ENCODE results near the gene MAPT. TPM values are rescaled to one million over a fixed set of nuclear protein-coding genes. Genes with fewer than 3 reads are reported as not detected.

The MAPT gene
- total RNA-seq, 1 donor from 2014 or later, result 0.28 TPM

DNA sequence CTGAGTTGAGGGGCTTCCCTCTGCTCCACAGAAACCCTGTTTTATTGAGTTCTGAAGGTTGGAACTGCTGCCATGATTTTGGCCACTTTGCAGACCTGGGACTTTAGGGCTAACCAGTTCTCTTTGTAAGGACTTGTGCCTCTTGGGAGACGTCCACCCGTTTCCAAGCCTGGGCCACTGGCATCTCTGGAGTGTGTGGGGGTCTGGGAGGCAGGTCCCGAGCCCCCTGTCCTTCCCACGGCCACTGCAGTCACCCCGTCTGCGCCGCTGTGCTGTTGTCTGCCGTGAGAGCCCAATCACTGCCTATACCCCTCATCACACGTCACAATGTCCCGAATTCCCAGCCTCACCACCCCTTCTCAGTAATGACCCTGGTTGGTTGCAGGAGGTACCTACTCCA lies 130.7 kb downstream of the MAPT start:
- H3K4me1 Mint-ChIP-seq (ENCODE audit: unreplicated experiment), result peaks cover 12% of the 10 kb centered on the region
- TF ChIP-seq, protein P1, sequence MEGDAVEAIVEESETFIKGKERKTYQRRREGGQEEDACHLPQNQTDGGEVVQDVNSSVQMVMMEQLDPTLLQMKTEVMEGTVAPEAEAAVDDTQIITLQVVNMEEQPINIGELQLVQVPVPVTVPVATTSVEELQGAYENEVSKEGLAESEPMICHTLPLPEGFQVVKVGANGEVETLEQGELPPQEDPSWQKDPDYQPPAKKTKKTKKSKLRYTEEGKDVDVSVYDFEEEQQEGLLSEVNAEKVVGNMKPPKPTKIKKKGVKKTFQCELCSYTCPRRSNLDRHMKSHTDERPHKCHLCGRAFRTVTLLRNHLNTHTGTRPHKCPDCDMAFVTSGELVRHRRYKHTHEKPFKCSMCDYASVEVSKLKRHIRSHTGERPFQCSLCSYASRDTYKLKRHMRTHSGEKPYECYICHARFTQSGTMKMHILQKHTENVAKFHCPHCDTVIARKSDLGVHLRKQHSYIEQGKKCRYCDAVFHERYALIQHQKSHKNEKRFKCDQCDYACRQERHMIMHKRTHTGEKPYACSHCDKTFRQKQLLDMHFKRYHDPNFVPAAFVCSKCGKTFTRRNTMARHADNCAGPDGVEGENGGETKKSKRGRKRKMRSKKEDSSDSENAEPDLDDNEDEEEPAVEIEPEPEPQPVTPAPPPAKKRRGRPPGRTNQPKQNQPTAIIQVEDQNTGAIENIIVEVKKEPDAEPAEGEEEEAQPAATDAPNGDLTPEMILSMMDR (IDR thresholded peaks at IDR 0.05; ENCODE audit: unreplicated experiment), result no peak
- no peaks in the 10 kb centered on the region for H3K9me3 Mint-ChIP-seq (ENCODE audit: unreplicated experiment)
- DNase-seq (ENCODE audit: low spot score), result no peak
- peaks cover 2% of the 10 kb centered on the region for H3K27me3 Mint-ChIP-seq (ENCODE audit: unreplicated experiment)
- no peak overlapping the region for H3K27ac Mint-ChIP-seq (ENCODE audit: unreplicated experiment)
- no peak overlapping the region for H3K4me3 Mint-ChIP-seq (ENCODE audit: unreplicated experiment)
- H3K36me3 Mint-ChIP-seq (ENCODE audit: low read depth, unreplicated experiment), result peaks cover 19% of the 10 kb centered on the region

DNA sequence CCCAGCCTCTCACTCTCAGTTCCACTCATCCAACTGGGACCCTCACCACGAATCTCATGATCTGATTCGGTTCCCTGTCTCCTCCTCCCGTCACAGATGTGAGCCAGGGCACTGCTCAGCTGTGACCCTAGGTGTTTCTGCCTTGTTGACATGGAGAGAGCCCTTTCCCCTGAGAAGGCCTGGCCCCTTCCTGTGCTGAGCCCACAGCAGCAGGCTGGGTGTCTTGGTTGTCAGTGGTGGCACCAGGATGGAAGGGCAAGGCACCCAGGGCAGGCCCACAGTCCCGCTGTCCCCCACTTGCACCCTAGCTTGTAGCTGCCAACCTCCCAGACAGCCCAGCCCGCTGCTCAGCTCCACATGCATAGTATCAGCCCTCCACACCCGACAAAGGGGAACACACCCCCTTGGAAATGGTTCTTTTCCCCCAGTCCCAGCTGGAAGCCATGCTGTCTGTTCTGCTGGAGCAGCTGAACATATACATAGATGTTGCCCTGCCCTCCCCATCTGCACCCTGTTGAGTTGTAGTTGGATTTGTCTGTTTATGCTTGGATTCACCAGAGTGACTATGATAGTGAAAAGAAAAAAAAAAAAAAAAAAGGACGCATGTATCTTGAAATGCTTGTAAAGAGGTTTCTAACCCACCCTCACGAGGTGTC lies 131.3 kb downstream of the MAPT start:
- Mint-ChIP-seq H3K4me1 (ENCODE audit: unreplicated experiment) (peaks cover 18% of the 10 kb centered on the region), H3K27me3 (ENCODE audit: unreplicated experiment) (no peaks in the 10 kb centered on the region)
- TF ChIP-seq, protein P1 (IDR thresholded peaks at IDR 0.05; ENCODE audit: unreplicated experiment), result no peak

DNA sequence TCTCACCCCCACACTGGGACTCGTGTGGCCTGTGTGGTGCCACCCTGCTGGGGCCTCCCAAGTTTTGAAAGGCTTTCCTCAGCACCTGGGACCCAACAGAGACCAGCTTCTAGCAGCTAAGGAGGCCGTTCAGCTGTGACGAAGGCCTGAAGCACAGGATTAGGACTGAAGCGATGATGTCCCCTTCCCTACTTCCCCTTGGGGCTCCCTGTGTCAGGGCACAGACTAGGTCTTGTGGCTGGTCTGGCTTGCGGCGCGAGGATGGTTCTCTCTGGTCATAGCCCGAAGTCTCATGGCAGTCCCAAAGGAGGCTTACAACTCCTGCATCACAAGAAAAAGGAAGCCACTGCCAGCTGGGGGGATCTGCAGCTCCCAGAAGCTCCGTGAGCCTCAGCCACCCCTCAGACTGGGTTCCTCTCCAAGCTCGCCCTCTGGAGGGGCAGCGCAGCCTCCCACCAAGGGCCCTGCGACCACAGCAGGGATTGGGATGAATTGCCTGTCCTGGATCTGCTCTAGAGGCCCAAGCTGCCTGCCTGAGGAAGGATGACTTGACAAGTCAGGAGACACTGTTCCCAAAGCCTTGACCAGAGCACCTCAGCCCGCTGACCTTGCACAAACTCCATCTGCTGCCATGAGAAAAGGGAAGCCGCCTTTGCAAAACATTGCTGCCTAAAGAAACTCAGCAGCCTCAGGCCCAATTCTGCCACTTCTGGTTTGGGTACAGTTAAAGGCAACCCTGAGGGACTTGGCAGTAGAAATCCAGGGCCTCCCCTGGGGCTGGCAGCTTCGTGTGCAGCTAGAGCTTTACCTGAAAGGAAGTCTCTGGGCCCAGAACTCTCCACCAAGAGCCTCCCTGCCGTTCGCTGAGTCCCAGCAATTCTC lies 132.1 kb downstream of the MAPT start:
- H3K9me3 Mint-ChIP-seq (ENCODE audit: unreplicated experiment), result no peaks in the 10 kb centered on the region
- H3K4me1 Mint-ChIP-seq (ENCODE audit: unreplicated experiment), result peaks cover 19% of the 10 kb centered on the region
- H3K36me3 Mint-ChIP-seq (ENCODE audit: low read depth, unreplicated experiment), result peaks cover 32% of the 10 kb centered on the region
- H3K27me3 Mint-ChIP-seq (ENCODE audit: unreplicated experiment), result no peaks in the 10 kb centered on the region
- no peak overlapping the region for H3K4me3 Mint-ChIP-seq (ENCODE audit: unreplicated experiment)
- DNase-seq (ENCODE audit: low spot score), result no peak
- no peak overlapping the region for H3K27ac Mint-ChIP-seq (ENCODE audit: unreplicated experiment)
- TF ChIP-seq, protein P1 (IDR thresholded peaks at IDR 0.05; ENCODE audit: unreplicated experiment), result no peak

More for the DNA sequence above, 131.3 kb downstream of the MAPT start:
- Mint-ChIP-seq H3K4me3 (ENCODE audit: unreplicated experiment) (peak overlapping the region; percentile 31), H3K9me3 (ENCODE audit: unreplicated experiment) (no peaks in the 10 kb centered on the region), H3K36me3 (ENCODE audit: low read depth, unreplicated experiment) (peaks cover 24% of the 10 kb centered on the region), H3K27ac (ENCODE audit: unreplicated experiment) (peak overlapping the region; percentile 77)
- DNase-seq (ENCODE audit: low spot score), result no peak

DNA sequence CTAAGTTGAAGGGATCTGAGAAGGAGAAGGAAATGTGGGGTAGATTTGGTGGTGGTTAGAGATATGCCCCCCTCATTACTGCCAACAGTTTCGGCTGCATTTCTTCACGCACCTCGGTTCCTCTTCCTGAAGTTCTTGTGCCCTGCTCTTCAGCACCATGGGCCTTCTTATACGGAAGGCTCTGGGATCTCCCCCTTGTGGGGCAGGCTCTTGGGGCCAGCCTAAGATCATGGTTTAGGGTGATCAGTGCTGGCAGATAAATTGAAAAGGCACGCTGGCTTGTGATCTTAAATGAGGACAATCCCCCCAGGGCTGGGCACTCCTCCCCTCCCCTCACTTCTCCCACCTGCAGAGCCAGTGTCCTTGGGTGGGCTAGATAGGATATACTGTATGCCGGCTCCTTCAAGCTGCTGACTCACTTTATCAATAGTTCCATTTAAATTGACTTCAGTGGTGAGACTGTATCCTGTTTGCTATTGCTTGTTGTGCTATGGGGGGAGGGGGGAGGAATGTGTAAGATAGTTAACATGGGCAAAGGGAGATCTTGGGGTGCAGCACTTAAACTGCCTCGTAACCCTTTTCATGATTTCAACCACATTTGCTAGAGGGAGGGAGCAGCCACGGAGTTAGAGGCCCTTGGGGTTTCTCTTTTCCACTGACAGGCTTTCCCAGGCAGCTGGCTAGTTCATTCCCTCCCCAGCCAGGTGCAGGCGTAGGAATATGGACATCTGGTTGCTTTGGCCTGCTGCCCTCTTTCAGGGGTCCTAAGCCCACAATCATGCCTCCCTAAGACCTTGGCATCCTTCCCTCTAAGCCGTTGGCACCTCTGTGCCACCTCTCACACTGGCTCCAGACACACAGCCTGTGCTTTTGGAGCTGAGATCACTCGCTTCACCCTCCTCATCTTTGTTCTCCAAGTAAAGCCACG lies 133.0 kb downstream of the MAPT start:
- peaks cover 19% of the 10 kb centered on the region for H3K4me1 Mint-ChIP-seq (ENCODE audit: unreplicated experiment)
- DNase-seq (ENCODE audit: low spot score), result no peak
- H3K4me3 Mint-ChIP-seq (ENCODE audit: unreplicated experiment), result peak overlapping the region; percentile 31
- H3K27me3 Mint-ChIP-seq (ENCODE audit: unreplicated experiment), result no peaks in the 10 kb centered on the region
- TF ChIP-seq, protein P1 (IDR thresholded peaks at IDR 0.05; ENCODE audit: unreplicated experiment), result no peak
- H3K36me3 Mint-ChIP-seq (ENCODE audit: low read depth, unreplicated experiment), result peaks cover 37% of the 10 kb centered on the region
- H3K27ac Mint-ChIP-seq (ENCODE audit: unreplicated experiment), result peak overlapping the region; percentile 12
- H3K9me3 Mint-ChIP-seq (ENCODE audit: unreplicated experiment), result no peaks in the 10 kb centered on the region
